SJCRH30 (cell line): ENCODE measurements around the gene TMEM237. TPM values are rescaled to one million over a fixed set of nuclear protein-coding genes. Genes with fewer than 3 reads are reported as not detected.

Experiments used
- total RNA-seq: library from RNA; depleted of rRNA; stranded (reverse); fragments of >200 nt; shearing (Covaris generic); gene quantifications from 2 replicates; pipeline ENCODE4 v1.2.3, GENCODE V29; 2014; rRNA removed

TMEM237 gene
- total RNA-seq, 1 experiment from 2014 or later: 55.1 TPM

Other genes starting within 250 kb of the TMEM237 start
- gene TRAK2, start 192.0 kb downstream of the TMEM237 start, total RNA-seq: 14.8 and 15.3 TPM in 2 replicates
- 26.5 and 27.6 TPM in 2 replicates for gene STRADB, start 191.8 kb downstream of the TMEM237 start, total RNA-seq
- 0.05 and 0.24 TPM in 2 replicates for gene MPP4, start 55.1 kb upstream of the TMEM237 start, total RNA-seq
- 21.9 and 22.0 TPM in 2 replicates for gene ALS2, start 137.4 kb upstream of the TMEM237 start, total RNA-seq
- gene CDK15, start 163.0 kb upstream of the TMEM237 start, total RNA-seq: 0.20 and 0.47 TPM in 2 replicates